GM23338 (cell line): ENCODE measurements around the gene FASTK. TPM values are rescaled to one million over a fixed set of nuclear protein-coding genes. Genes with fewer than 3 reads are reported as not detected.

Source experiments
- ATAC-seq: fragments of 200-7000 bp; cut with Tn5 transposase; 3 replicates; pipeline ENCODE4 v1.9.1; 2020
- DNase-seq: peaks from one replicate; pipeline ENCODE4 v3.0.0-alpha.2; 2015; ENCODE audit warnings: low spot score
- H2AFZ ChIP-seq: fragments of 200-600 bp; sonication (generic); 2 replicates; pipeline ENCODE4 v1.8.0; 2016; ENCODE audit warnings: antibody characterized with exemption, mild to moderate bottlenecking, moderate library complexity
- H3F3A ChIP-seq: fragments of 200-600 bp; sonication (generic); replicated peaks from 2 replicates; pipeline ENCODE4 v1.8.0; 2017; ENCODE audit warnings: antibody characterized with exemption, mixed run types, low read depth
- H3K27ac ChIP-seq: fragments of 200-600 bp; sonication (generic); 2 replicates; pipeline ENCODE4 v1.6.1; 2016; ENCODE audit warnings: low read depth
- H3K27me3 ChIP-seq: fragments of 200-600 bp; sonication (generic); 2 replicates; pipeline ENCODE4 v1.8.0; 2016; ENCODE audit warnings: mild to moderate bottlenecking, mixed run types, moderate library complexity; ENCODE audit not compliant: insufficient read depth
- H3K36me3 ChIP-seq: fragments of 200-600 bp; sonication (generic); 2 replicates; pipeline ENCODE4 v1.8.0; 2016; ENCODE audit warnings: mild to moderate bottlenecking; ENCODE audit not compliant: insufficient read depth
- H3K4me1 ChIP-seq: fragments of 200-600 bp; sonication (generic); 2 replicates; pipeline ENCODE4 v1.8.0; 2016; ENCODE audit warnings: mild to moderate bottlenecking, moderate library complexity; ENCODE audit not compliant: insufficient read depth
- H3K4me2 ChIP-seq: fragments of 200-600 bp; sonication (generic); 2 replicates; pipeline ENCODE4 v1.7.1; 2017; ENCODE audit warnings: mixed run types
- H3K4me3 ChIP-seq: fragments of 200-600 bp; sonication (generic); 2 replicates; pipeline ENCODE4 v1.6.1; 2016; ENCODE audit warnings: mixed run types
- H3K79me2 ChIP-seq: fragments of 200-600 bp; sonication (generic); replicated peaks from 2 replicates; pipeline ENCODE4 v1.8.0; 2017; ENCODE audit warnings: mild to moderate bottlenecking; ENCODE audit not compliant: insufficient read depth
- H3K9me2 ChIP-seq: fragments of 200-600 bp; sonication (generic); 2 replicates; pipeline ENCODE4 v1.8.0; 2017; ENCODE audit not compliant: insufficient read depth
- H4K20me1 ChIP-seq: fragments of 200-600 bp; sonication (generic); replicated peaks from 2 replicates; pipeline ENCODE4 v1.8.0; 2017; ENCODE audit warnings: mild to moderate bottlenecking; ENCODE audit not compliant: insufficient read depth
- H3K27ac Mint-ChIP-seq: 2 replicates; pipeline ENCODE4 v1.8.0; 2020; ENCODE audit warnings: inconsistent platforms, mild to moderate bottlenecking, moderate library complexity, mixed read lengths
- H3K27me3 Mint-ChIP-seq: 3 replicates; pipeline ENCODE4 v1.8.0; 2022; ENCODE audit warnings: low read depth, mild to moderate bottlenecking, moderate library complexity, mixed read lengths, inconsistent platforms; ENCODE audit not compliant: insufficient read depth, poor library complexity
- H3K36me3 Mint-ChIP-seq: 3 replicates; pipeline ENCODE4 v1.8.0; 2021; ENCODE audit warnings: low read depth, mild to moderate bottlenecking, inconsistent platforms, moderate library complexity, mixed read lengths
- H3K4me1 Mint-ChIP-seq: 3 replicates; pipeline ENCODE4 v1.8.0; 2020; ENCODE audit warnings: mild to moderate bottlenecking, inconsistent platforms, mixed read lengths
- H3K4me3 Mint-ChIP-seq: 3 replicates; pipeline ENCODE4 v1.8.0; 2021; ENCODE audit warnings: moderate library complexity, mild to moderate bottlenecking, inconsistent platforms, mixed read lengths
- H3K9me3 Mint-ChIP-seq: 3 replicates; pipeline ENCODE4 v1.8.0; 2020; ENCODE audit warnings: moderate library complexity, mild to moderate bottlenecking, inconsistent platforms, mixed read lengths
- EZH2 ChIP-seq: fragments of 200-600 bp; sonication (generic); IDR thresholded peaks from one replicate; pipeline ENCODE4 v1.8.0; 2017; ENCODE audit warnings: antibody characterized with exemption, mild to moderate bottlenecking, low read depth; ENCODE audit not compliant: unreplicated experiment
- JUNB ChIP-seq: IDR thresholded peaks from one replicate; pipeline ENCODE4 v1.6.1; 2016; ENCODE audit warnings: antibody characterized with exemption; ENCODE audit not compliant: unreplicated experiment
- NANOG ChIP-seq: IDR thresholded peaks from 2 replicates; pipeline ENCODE4 v1.6.1; 2016; ENCODE audit warnings: antibody characterized with exemption, borderline replicate concordance
- STAT1 ChIP-seq: IDR thresholded peaks from one replicate; pipeline ENCODE4 v1.6.1; 2016; ENCODE audit warnings: antibody characterized with exemption; ENCODE audit not compliant: unreplicated experiment
- ZNF114 ChIP-seq: fragments of 250-450 bp; sonication (Bioruptor Pico); IDR thresholded peaks from 2 replicates; pipeline ENCODE4 v1.5.0; 2020; ENCODE audit warnings: mild to moderate bottlenecking, moderate library complexity
- ZNF331 ChIP-seq: fragments of 250-450 bp; sonication (Bioruptor Pico); IDR thresholded peaks from 2 replicates; pipeline ENCODE4 v1.5.0; 2020; ENCODE audit warnings: low read depth, mild to moderate bottlenecking, moderate library complexity
- polyA plus RNA-seq: library from polyadenylated mRNA; unstranded; fragments of >200 nt; fragmentation: Nextera tagmentation; extraction: Ambion mirVana; gene quantifications from 2 replicates; pipeline ENCODE4 v1.2.1, GENCODE V29; 2016
- total RNA-seq: library from RNA; depleted of rRNA; stranded (reverse); fragments of >200 nt; shearing (Covaris generic); gene quantifications from 2 replicates; pipeline ENCODE4 v1.2.3, GENCODE V29; 2014
- TF ChIP-seq, protein P1 (sequence below), 2 experiments: fragments of 200-600 bp in 1 of 2; sonication (generic) in 1 of 2; conservative IDR thresholded peaks; 2 replicates each; pipeline versions ENCODE4 v1.5.1 to v1.6.1; 2016 to 2017; ENCODE audit warnings: antibody characterized with exemption in 2 of 2, low read depth in 2 of 2, mild to moderate bottlenecking in 2 of 2, moderate library complexity in 1 of 2
- TF ChIP-seq, protein P2 (sequence below): IDR thresholded peaks from one replicate; pipeline ENCODE4 v1.6.1; 2018; ENCODE audit warnings: antibody characterized with exemption; ENCODE audit not compliant: unreplicated experiment
- TF ChIP-seq, protein P3 (sequence below): IDR thresholded peaks from 2 replicates; pipeline ENCODE4 v1.6.1; 2016; ENCODE audit warnings: antibody characterized with exemption

The FASTK gene
- total and polyA plus RNA-seq, 2 experiments from 2014 or later = 37.4 to 57.4 TPM

DNA sequence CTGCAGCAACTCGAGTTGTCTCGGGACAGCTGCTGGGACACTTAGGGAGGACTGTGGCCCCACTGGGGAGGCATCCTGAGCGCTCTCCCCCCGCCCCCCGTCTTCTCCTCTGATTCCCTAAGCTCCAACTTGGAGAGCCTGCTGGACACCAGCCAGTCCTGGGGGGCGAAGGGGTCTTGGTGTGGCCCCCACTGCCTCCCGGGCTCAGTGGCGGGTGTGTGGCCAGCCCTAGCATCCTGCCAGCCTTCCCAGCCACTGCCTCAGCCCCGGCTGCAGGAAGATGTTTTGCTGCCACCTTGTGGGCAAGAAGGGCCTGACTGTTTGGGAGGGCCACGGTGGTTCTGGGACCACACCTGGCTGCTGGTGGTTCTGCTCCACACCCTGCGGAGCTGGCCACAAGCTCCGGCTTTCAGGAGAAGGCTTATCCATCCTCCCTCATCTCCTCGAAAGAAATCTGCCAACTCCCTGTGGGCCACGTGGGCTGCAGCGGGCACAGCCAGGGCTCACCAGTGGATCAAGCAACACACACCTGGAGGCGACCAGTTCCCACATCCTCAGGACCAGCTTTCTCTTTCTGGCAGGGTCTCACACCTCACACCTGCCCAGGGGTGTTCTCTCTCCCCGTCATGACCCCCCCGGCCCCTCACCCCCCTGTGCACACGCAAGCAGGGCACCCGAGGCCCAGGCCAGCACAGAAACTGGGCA is 30.5 kb upstream of the FASTK start:
- peak; percentile 69 for ATAC-seq
- TF ChIP-seq, protein P1, sequence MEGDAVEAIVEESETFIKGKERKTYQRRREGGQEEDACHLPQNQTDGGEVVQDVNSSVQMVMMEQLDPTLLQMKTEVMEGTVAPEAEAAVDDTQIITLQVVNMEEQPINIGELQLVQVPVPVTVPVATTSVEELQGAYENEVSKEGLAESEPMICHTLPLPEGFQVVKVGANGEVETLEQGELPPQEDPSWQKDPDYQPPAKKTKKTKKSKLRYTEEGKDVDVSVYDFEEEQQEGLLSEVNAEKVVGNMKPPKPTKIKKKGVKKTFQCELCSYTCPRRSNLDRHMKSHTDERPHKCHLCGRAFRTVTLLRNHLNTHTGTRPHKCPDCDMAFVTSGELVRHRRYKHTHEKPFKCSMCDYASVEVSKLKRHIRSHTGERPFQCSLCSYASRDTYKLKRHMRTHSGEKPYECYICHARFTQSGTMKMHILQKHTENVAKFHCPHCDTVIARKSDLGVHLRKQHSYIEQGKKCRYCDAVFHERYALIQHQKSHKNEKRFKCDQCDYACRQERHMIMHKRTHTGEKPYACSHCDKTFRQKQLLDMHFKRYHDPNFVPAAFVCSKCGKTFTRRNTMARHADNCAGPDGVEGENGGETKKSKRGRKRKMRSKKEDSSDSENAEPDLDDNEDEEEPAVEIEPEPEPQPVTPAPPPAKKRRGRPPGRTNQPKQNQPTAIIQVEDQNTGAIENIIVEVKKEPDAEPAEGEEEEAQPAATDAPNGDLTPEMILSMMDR (conservative IDR thresholded peaks at IDR 0.05; ENCODE audit: low read depth in 2 of 2) = peak; percentile 77 to 99
- TF ChIP-seq, protein P2, sequence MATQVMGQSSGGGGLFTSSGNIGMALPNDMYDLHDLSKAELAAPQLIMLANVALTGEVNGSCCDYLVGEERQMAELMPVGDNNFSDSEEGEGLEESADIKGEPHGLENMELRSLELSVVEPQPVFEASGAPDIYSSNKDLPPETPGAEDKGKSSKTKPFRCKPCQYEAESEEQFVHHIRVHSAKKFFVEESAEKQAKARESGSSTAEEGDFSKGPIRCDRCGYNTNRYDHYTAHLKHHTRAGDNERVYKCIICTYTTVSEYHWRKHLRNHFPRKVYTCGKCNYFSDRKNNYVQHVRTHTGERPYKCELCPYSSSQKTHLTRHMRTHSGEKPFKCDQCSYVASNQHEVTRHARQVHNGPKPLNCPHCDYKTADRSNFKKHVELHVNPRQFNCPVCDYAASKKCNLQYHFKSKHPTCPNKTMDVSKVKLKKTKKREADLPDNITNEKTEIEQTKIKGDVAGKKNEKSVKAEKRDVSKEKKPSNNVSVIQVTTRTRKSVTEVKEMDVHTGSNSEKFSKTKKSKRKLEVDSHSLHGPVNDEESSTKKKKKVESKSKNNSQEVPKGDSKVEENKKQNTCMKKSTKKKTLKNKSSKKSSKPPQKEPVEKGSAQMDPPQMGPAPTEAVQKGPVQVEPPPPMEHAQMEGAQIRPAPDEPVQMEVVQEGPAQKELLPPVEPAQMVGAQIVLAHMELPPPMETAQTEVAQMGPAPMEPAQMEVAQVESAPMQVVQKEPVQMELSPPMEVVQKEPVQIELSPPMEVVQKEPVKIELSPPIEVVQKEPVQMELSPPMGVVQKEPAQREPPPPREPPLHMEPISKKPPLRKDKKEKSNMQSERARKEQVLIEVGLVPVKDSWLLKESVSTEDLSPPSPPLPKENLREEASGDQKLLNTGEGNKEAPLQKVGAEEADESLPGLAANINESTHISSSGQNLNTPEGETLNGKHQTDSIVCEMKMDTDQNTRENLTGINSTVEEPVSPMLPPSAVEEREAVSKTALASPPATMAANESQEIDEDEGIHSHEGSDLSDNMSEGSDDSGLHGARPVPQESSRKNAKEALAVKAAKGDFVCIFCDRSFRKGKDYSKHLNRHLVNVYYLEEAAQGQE = no peak
- peaks cover 20% of the 10 kb centered on the region for H3K4me1 ChIP-seq
- peak; percentile 92 for DNase-seq
- no peaks in the 10 kb centered on the region for H3K9me3 Mint-ChIP-seq
- H3K36me3 Mint-ChIP-seq = no peaks in the 10 kb centered on the region; the same call in 1 of the 3 replicates
- H3K27me3 ChIP-seq = peaks cover 17% of the 10 kb centered on the region
- H3K27me3 Mint-ChIP-seq = peaks cover 20% of the 10 kb centered on the region
- H3F3A ChIP-seq = peaks cover 15% of the 10 kb centered on the region
- H3K4me1 Mint-ChIP-seq = peaks cover 39% of the 10 kb centered on the region
- H3K36me3 ChIP-seq = no peaks in the 10 kb centered on the region
- H3K4me2 ChIP-seq = no peak overlapping the region
- H3K27ac ChIP-seq = peak overlapping the region; percentile 69; the same call in 1 of the 2 replicates
- no peak overlapping the region for H3K27ac Mint-ChIP-seq
- H3K4me3 Mint-ChIP-seq = no peak overlapping the region
- no peaks in the 10 kb centered on the region for H3K9me2 ChIP-seq
- peaks cover 28% of the 10 kb centered on the region for H4K20me1 ChIP-seq
- peaks cover 29% of the 10 kb centered on the region for H3K79me2 ChIP-seq
- no peak overlapping the region for H2AFZ ChIP-seq
- H3K4me3 ChIP-seq = no peak overlapping the region

DNA sequence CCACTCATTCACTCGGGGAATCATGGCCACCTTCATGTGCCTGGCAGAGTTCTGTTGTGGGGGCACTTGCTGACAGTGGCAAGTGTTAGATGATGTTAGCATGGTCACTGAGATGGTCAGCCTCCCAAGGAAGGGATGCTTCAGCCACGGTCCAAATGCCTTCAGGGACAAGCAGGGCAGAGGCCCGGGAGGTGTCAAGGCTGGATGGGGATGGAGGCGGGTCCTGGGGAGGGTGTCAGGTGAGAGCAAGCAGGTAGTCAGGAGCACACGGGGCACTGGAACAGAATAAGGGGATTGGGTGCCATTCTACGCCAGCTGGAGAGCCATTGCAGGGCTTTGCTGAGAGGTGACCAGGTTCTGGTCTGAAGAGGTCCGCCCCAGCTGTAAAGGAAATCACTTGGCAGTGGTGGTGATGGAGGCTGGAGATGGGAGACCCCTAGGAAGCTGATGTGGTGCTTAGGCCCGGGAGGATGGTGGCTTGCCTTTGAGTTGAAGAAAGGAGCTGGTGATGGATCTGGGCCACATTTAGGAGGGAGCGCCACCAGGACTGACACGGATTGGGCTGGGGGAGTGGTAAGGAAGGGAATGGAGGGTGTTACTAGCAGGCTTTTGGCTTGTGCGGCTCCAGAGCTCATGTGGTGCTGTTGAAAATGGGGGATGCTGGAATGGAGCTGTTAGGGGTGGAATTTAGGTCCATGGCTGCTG is 29.8 kb upstream of the FASTK start:
- Histone ChIP-seq H3F3A (peaks cover 15% of the 10 kb centered on the region), H3K79me2 (peaks cover 35% of the 10 kb centered on the region), H2AFZ (no peak overlapping the region), H3K36me3 (no peaks in the 10 kb centered on the region), H4K20me1 (peaks cover 24% of the 10 kb centered on the region), H3K4me1 (peaks cover 17% of the 10 kb centered on the region), H3K27me3 (peaks cover 10% of the 10 kb centered on the region), H3K9me2 (no peaks in the 10 kb centered on the region), H3K27ac (peak overlapping the region; percentile 69; the same call in 1 of the 2 replicates), H3K4me3 (no peak overlapping the region), H3K4me2 (no peak overlapping the region)
- no peak overlapping the region for H3K27ac Mint-ChIP-seq
- DNase-seq = peak; percentile 44
- H3K4me3 Mint-ChIP-seq = no peak overlapping the region
- peaks cover 40% of the 10 kb centered on the region for H3K4me1 Mint-ChIP-seq
- no peaks in the 10 kb centered on the region for H3K9me3 Mint-ChIP-seq
- ATAC-seq = no peak
- peaks cover 16% of the 10 kb centered on the region for H3K27me3 Mint-ChIP-seq
- H3K36me3 Mint-ChIP-seq = no peaks in the 10 kb centered on the region; the same call in 1 of the 3 replicates
- no peak for TF ChIP-seq JUNB
- no peak for TF ChIP-seq STAT1
- TF ChIP-seq, protein P2 = no peak
- TF ChIP-seq, protein P3, sequence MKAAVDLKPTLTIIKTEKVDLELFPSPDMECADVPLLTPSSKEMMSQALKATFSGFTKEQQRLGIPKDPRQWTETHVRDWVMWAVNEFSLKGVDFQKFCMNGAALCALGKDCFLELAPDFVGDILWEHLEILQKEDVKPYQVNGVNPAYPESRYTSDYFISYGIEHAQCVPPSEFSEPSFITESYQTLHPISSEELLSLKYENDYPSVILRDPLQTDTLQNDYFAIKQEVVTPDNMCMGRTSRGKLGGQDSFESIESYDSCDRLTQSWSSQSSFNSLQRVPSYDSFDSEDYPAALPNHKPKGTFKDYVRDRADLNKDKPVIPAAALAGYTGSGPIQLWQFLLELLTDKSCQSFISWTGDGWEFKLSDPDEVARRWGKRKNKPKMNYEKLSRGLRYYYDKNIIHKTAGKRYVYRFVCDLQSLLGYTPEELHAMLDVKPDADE = no peak
- TF ChIP-seq, protein P1 (conservative IDR thresholded peaks at IDR 0.05; ENCODE audit: low read depth in 2 of 2) = no peak
- TF ChIP-seq EZH2 = no peak
- no peak for TF ChIP-seq ZNF331 (CRISPR knock-in tag)
- TF ChIP-seq NANOG = no peak
- TF ChIP-seq ZNF114 (CRISPR knock-in tag) = no peak
